Measurements from ENCODE around the gene MROH8. TPM values are rescaled to one million over a fixed set of nuclear protein-coding genes. Genes with fewer than 3 reads are reported as not detected.

The MROH8 gene
- polyA plus RNA-seq, 1 donor from 2014 or later, result 3.2 TPM

DNA sequence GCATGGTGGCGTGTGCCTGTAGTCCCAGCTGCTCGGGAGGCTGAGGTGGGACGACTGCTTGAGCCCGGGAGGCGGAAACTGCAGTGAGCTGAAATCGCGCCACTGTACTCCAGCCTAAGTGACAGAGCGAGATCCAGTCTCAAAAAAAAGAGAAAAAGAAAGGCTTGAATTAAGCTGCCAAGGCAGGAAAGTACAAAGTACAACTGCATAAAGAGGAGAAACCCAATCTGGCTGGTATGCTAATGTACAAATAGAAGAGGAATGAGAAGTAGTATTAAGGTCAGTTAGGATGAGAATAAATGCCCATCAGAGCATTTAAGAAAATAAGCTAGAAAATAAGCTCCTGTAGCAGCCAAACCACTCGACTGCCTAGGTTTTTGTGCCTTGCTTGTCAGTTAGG lies 23.4 kb downstream of the MROH8 start:
- no peak overlapping the region for H3K4me2 ChIP-seq (ENCODE audit: low read length)
- H3K27ac ChIP-seq (ENCODE audit: low read length), result no peak overlapping the region
- no peaks in the 10 kb centered on the region for H3K79me2 ChIP-seq (replicated peaks; ENCODE audit: insufficient read depth, low read length)
- no peaks in the 10 kb centered on the region for H4K20me1 ChIP-seq (ENCODE audit: insufficient read depth)
- H3K27me3 ChIP-seq (ENCODE audit: insufficient read depth, low read depth, low read length), result no peaks in the 10 kb centered on the region
- no peak overlapping the region for H3K4me3 ChIP-seq (ENCODE audit: low read length)
- H3K9me3 ChIP-seq (ENCODE audit: low read length), result no peaks in the 10 kb centered on the region
- H2AFZ ChIP-seq (ENCODE audit: low read depth, low read length), result no peak overlapping the region
- no peaks in the 10 kb centered on the region for H3F3A ChIP-seq (ENCODE audit: insufficient read depth, low read length, poor library complexity, severe bottlenecking)
- no peaks in the 10 kb centered on the region for H3K9me2 ChIP-seq (ENCODE audit: insufficient read depth, low read length)
- no peak for TF ChIP-seq POLR2AphosphoS5 (IDR thresholded peaks at IDR 0.05)
- TF ChIP-seq MXI1 (conservative IDR thresholded peaks at IDR 0.05; ENCODE audit: poor library complexity, severe bottlenecking), result no peak
- TF ChIP-seq, protein P1, sequence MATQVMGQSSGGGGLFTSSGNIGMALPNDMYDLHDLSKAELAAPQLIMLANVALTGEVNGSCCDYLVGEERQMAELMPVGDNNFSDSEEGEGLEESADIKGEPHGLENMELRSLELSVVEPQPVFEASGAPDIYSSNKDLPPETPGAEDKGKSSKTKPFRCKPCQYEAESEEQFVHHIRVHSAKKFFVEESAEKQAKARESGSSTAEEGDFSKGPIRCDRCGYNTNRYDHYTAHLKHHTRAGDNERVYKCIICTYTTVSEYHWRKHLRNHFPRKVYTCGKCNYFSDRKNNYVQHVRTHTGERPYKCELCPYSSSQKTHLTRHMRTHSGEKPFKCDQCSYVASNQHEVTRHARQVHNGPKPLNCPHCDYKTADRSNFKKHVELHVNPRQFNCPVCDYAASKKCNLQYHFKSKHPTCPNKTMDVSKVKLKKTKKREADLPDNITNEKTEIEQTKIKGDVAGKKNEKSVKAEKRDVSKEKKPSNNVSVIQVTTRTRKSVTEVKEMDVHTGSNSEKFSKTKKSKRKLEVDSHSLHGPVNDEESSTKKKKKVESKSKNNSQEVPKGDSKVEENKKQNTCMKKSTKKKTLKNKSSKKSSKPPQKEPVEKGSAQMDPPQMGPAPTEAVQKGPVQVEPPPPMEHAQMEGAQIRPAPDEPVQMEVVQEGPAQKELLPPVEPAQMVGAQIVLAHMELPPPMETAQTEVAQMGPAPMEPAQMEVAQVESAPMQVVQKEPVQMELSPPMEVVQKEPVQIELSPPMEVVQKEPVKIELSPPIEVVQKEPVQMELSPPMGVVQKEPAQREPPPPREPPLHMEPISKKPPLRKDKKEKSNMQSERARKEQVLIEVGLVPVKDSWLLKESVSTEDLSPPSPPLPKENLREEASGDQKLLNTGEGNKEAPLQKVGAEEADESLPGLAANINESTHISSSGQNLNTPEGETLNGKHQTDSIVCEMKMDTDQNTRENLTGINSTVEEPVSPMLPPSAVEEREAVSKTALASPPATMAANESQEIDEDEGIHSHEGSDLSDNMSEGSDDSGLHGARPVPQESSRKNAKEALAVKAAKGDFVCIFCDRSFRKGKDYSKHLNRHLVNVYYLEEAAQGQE (IDR thresholded peaks at IDR 0.05; ENCODE audit: borderline replicate concordance), result no peak
- TF ChIP-seq RAD21 (conservative IDR thresholded peaks at IDR 0.05), result no peak
- TF ChIP-seq SMC3 (conservative IDR thresholded peaks at IDR 0.05; ENCODE audit: poor library complexity), result no peak
- no peak for TF ChIP-seq EZH2 (IDR thresholded peaks at IDR 0.05; ENCODE audit: borderline replicate concordance, insufficient read depth, low read length, poor library complexity, severe bottlenecking)
- TF ChIP-seq, protein P2, sequence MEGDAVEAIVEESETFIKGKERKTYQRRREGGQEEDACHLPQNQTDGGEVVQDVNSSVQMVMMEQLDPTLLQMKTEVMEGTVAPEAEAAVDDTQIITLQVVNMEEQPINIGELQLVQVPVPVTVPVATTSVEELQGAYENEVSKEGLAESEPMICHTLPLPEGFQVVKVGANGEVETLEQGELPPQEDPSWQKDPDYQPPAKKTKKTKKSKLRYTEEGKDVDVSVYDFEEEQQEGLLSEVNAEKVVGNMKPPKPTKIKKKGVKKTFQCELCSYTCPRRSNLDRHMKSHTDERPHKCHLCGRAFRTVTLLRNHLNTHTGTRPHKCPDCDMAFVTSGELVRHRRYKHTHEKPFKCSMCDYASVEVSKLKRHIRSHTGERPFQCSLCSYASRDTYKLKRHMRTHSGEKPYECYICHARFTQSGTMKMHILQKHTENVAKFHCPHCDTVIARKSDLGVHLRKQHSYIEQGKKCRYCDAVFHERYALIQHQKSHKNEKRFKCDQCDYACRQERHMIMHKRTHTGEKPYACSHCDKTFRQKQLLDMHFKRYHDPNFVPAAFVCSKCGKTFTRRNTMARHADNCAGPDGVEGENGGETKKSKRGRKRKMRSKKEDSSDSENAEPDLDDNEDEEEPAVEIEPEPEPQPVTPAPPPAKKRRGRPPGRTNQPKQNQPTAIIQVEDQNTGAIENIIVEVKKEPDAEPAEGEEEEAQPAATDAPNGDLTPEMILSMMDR (IDR thresholded peaks at IDR 0.05; ENCODE audit: poor library complexity, severe bottlenecking), result no peak
- no peaks in the 10 kb centered on the region for H3K36me3 ChIP-seq (ENCODE audit: insufficient read depth, low read length)
- no peak overlapping the region for H3K9ac ChIP-seq (ENCODE audit: low read length)

DNA sequence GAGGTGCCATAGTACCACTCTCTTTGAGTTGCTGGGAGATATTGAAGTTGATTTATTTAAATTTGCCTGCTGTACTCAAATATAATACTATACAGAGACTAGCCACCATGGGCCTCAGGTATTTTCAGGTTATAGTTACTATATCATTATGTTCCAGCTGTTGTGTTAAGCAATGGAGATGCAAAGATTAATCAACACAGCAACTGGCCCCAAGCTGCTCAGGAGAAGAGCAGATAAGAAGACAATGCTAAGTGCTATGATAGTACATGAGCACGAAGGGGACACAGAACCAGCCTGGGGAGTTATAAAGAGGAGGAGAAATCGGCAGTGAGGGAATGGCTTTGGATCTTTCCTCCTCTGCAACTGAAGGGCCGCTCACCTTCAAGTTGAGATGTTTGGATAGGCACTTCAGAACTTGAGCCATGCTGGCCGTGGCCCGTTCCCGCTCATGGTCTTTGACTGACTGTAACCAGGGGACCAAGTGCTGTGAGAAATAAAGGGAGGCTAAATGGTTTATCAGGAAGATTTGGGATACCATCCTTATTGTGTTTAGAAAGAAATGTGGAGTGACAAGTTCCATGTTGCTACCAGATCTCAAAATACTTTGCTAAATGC lies 24.6 kb downstream of the MROH8 start:
- no peak overlapping the region for H2AFZ ChIP-seq (ENCODE audit: low read depth, low read length)
- H3K4me2 ChIP-seq (ENCODE audit: low read length), result no peak overlapping the region
- H3K9ac ChIP-seq (ENCODE audit: low read length), result no peak overlapping the region
- no peaks in the 10 kb centered on the region for H3K27me3 ChIP-seq (ENCODE audit: insufficient read depth, low read depth, low read length)
- no peaks in the 10 kb centered on the region for H3K9me3 ChIP-seq (ENCODE audit: low read length)
- H4K20me1 ChIP-seq (ENCODE audit: insufficient read depth), result no peaks in the 10 kb centered on the region
- TF ChIP-seq SMC3 (conservative IDR thresholded peaks at IDR 0.05; ENCODE audit: poor library complexity) (no peak), TAF1 (IDR thresholded peaks at IDR 0.05; ENCODE audit: low read depth) (no peak), EZH2 (IDR thresholded peaks at IDR 0.05; ENCODE audit: borderline replicate concordance, insufficient read depth, low read length, poor library complexity, severe bottlenecking) (no peak), RAD21 (conservative IDR thresholded peaks at IDR 0.05) (no peak), MXI1 (conservative IDR thresholded peaks at IDR 0.05; ENCODE audit: poor library complexity, severe bottlenecking) (no peak), POLR2AphosphoS5 (IDR thresholded peaks at IDR 0.05) (no peak), EP300 (conservative IDR thresholded peaks at IDR 0.05; ENCODE audit: poor library complexity, severe bottlenecking) (no peak)
- TF ChIP-seq, protein P1 (IDR thresholded peaks at IDR 0.05; ENCODE audit: borderline replicate concordance), result no peak
- TF ChIP-seq, protein P2 (IDR thresholded peaks at IDR 0.05; ENCODE audit: poor library complexity, severe bottlenecking), result no peak
- H3K4me3 ChIP-seq (ENCODE audit: low read length), result no peak overlapping the region
- no peaks in the 10 kb centered on the region for H3K9me2 ChIP-seq (ENCODE audit: insufficient read depth, low read length)
- H3K79me2 ChIP-seq (replicated peaks; ENCODE audit: insufficient read depth, low read length), result no peaks in the 10 kb centered on the region
- no peaks in the 10 kb centered on the region for H3K36me3 ChIP-seq (ENCODE audit: insufficient read depth, low read length)
- no peaks in the 10 kb centered on the region for H3F3A ChIP-seq (ENCODE audit: insufficient read depth, low read length, poor library complexity, severe bottlenecking)
- no peak overlapping the region for H3K27ac ChIP-seq (ENCODE audit: low read length)
